A549 (cell line): ENCODE data around the gene CCDC142. TPM values are rescaled to one million over a fixed set of nuclear protein-coding genes. Genes with fewer than 3 reads are reported as not detected.

ENCODE experiments used
- ATAC-seq, 2 experiments: fragments of 200-7000 bp in 1 of 2; fragments of >200 bp in 1 of 2; cut with Nextera tagmentation in 1 of 2; cut with Tn5 transposase in 1 of 2; 3 replicates each; pipeline versions ENCODE4 v1.8.0 to v1.9.1; 2018 to 2020; ENCODE audit warnings: mild to moderate bottlenecking in 1 of 2, moderate library complexity in 1 of 2
- CTCF ChIA-PET: fragments of 300-600 bp; sonication (Branson Sonifier 250); formaldehyde crosslinking; extraction: SDS; loops from one replicate; lab custom pipeline; 2021; ENCODE audit warnings: antibody characterized with exemption, inconsistent platforms; lab: Yijun Ruan, JAX
- POLR2A ChIA-PET: fragments of 350-600 bp; formaldehyde crosslinking; extraction: SDS; loops from one replicate; lab custom pipeline; 2021; ENCODE audit warnings: antibody characterized with exemption, inconsistent platforms; lab: Yijun Ruan, JAX
- DNase-seq, 2 experiments: peaks; one replicate each; pipeline versions ENCODE4 v3.0.0 to v3.0.0-alpha.2; 2011 to 2016; ENCODE audit warnings: low read depth in 1 of 2, low spot score in 1 of 2
- FAIRE-seq: peaks from 2 replicates; lab custom pipeline; 2011; peaks lifted over from hg19 to GRCh38; lab: Jason Lieb, UNC
- H3K27ac ChIP-seq, 2 experiments: fragments of >200 bp; sonication (Bioruptor Twin); formaldehyde crosslinking; 3 replicates each; pipeline ENCODE4 v1.5.1; 2016 to 2017
- H3K4me1 ChIP-seq: fragments of >200 bp; sonication (Bioruptor Twin); formaldehyde crosslinking; 3 replicates; pipeline ENCODE4 v1.6.1; 2016
- H3K4me2 ChIP-seq: fragments of >200 bp; sonication (Bioruptor Twin); formaldehyde crosslinking; 3 replicates; pipeline ENCODE4 v1.6.1; 2016
- H3K4me3 ChIP-seq: fragments of >200 bp; sonication (Bioruptor Twin); formaldehyde crosslinking; 3 replicates; pipeline ENCODE4 v1.5.1; 2016
- H3K9me3 ChIP-seq: fragments of >200 bp; sonication (Bioruptor Twin); formaldehyde crosslinking; 3 replicates; pipeline ENCODE4 v1.6.1; 2016
- EP300 ChIP-seq, 2 experiments: fragments of >200 bp; sonication (Bioruptor Twin); formaldehyde crosslinking; IDR thresholded peaks; 2 replicates in 1 of 2; 3 replicates in 1 of 2; pipeline ENCODE4 v1.6.1; 2016 to 2017
- ESRRA ChIP-seq: fragments of 150-350 bp; IDR thresholded peaks from 2 replicates; pipeline ENCODE4 v1.6.1; 2014; ENCODE audit warnings: mild to moderate bottlenecking, low read length, borderline replicate concordance
- FOXS1 ChIP-seq: fragments of 250-450 bp; sonication (Bioruptor Pico); IDR thresholded peaks from 2 replicates; pipeline ENCODE4 v1.5.0; 2020; ENCODE audit warnings: mild to moderate bottlenecking, moderate library complexity
- GATA3 ChIP-seq: IDR thresholded peaks from 2 replicates; pipeline ENCODE4 v1.6.1; 2012; ENCODE audit warnings: borderline replicate concordance
- HEYL ChIP-seq: fragments of 250-450 bp; sonication (Bioruptor Pico); IDR thresholded peaks from 2 replicates; pipeline ENCODE4 v1.8.0; 2021; ENCODE audit warnings: mild to moderate bottlenecking, moderate library complexity
- HOXA7 ChIP-seq: fragments of 250-450 bp; sonication (Bioruptor Pico); IDR thresholded peaks from 2 replicates; pipeline ENCODE4 v1.5.0; 2020; ENCODE audit warnings: mild to moderate bottlenecking, moderate library complexity
- HOXB5 ChIP-seq: fragments of 250-450 bp; sonication (Bioruptor Pico); IDR thresholded peaks from 2 replicates; pipeline ENCODE4 v1.5.0; 2020; ENCODE audit warnings: mild to moderate bottlenecking, moderate library complexity
- MAZ ChIP-seq: fragments of 150-350 bp; IDR thresholded peaks from 2 replicates; pipeline ENCODE4 v1.6.1; 2014; ENCODE audit warnings: antibody characterized with exemption, low read depth, low read length, borderline replicate concordance
- MYC ChIP-seq: IDR thresholded peaks from 2 replicates; pipeline ENCODE4 v1.6.1; 2012; ENCODE audit warnings: mild to moderate bottlenecking, inconsistent platforms, low read length, improper control_type of control experiment, borderline replicate concordance
- NR3C1 ChIP-seq: fragments of >200 bp; sonication (Bioruptor Twin); formaldehyde crosslinking; IDR thresholded peaks from 3 replicates; pipeline ENCODE4 v1.6.1; 2017
- POLR2AphosphoS2 ChIP-seq: conservative IDR thresholded peaks from 2 replicates; pipeline ENCODE4 v1.6.1; 2012; ENCODE audit warnings: low read length, improper control_type of control experiment, inconsistent platforms
- RAD21 ChIP-seq, 2 experiments: fragments of >200 bp in 1 of 2; sonication (Bioruptor Twin) in 1 of 2; formaldehyde crosslinking in 1 of 2; IDR thresholded peaks in 1 of 2; conservative IDR thresholded peaks in 1 of 2; 2 replicates in 1 of 2; 3 replicates in 1 of 2; pipeline ENCODE4 v1.6.1; 2012 to 2018; ENCODE audit warnings: inconsistent platforms in 1 of 2
- SMC3 ChIP-seq: fragments of >200 bp; sonication (Bioruptor Twin); formaldehyde crosslinking; IDR thresholded peaks from 3 replicates; pipeline ENCODE4 v1.6.1; 2018; ENCODE audit warnings: inconsistent platforms
- WGBS: methylation state at CpG from one replicate; pipeline ENCODE4 v1.1.6; 2017; ENCODE audit errors: missing lambda C conversion rate; 5-methylcytosine and 5-hydroxymethylcytosine counted together
- polyA plus RNA-seq, 4 experiments: library from polyadenylated mRNA; depleted of rRNA in 3 of 4; stranded (reverse); fragments of >200 nt; fragmentation: RNase III in 1 of 4; extraction: RNeasy Plus Mini Kit Qiagen cat#74134 plus additional on column Dnase treatment in 1 of 4; gene quantifications; 2 replicates in 3 of 4; 3 replicates in 1 of 4; pipeline ENCODE4 v1.2.3, GENCODE V29; 2011 to 2017
- TF ChIP-seq, protein P1 (sequence below): IDR thresholded peaks from 2 replicates; pipeline ENCODE4 v1.6.1; 2012; ENCODE audit warnings: low read depth, borderline replicate concordance
- TF ChIP-seq, protein P2 (sequence below): fragments of 250-450 bp; sonication (Bioruptor Pico); IDR thresholded peaks from 2 replicates; pipeline ENCODE4 v1.5.0; 2020; ENCODE audit warnings: low read depth, mild to moderate bottlenecking, moderate library complexity
- TF ChIP-seq, protein P3 (sequence below): fragments of 450-650 bp; IDR thresholded peaks from 2 replicates; pipeline ENCODE4 v1.6.1; 2014; ENCODE audit warnings: antibody characterized with exemption
- TF ChIP-seq, protein P4 (sequence below): IDR thresholded peaks from 2 replicates; pipeline ENCODE4 v1.6.1; 2012
- TF ChIP-seq, protein P5 (sequence below): fragments of >200 bp; sonication (Bioruptor Twin); formaldehyde crosslinking; IDR thresholded peaks from 2 replicates; pipeline ENCODE4 v1.6.1; 2016

CCDC142 gene
- polyA plus RNA-seq, 2 of the 4 experiments (the other 2 are of a cell fraction): 6.8 to 12.8 TPM

DNA sequence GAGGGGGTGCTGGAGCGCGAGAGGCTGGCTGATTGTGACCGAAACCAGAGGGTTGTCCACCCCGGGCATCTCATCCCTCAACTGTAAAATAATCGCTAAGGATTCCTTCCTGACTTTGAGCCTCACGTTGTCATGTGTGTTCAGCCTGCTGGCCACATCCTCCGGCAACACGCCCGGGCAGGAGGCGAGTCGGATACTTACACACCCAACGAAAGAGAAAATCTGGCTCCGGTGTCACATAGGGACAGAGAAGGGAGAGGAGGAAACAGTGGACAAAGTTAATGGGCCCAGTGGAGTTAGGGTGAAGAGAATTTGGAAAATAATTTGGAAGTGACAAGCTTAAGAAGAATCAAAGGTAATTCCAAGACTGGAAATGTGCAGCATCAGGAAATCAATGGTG lies 33.9 kb upstream of the CCDC142 start:
- Histone ChIP-seq H3K4me1 (peaks cover 6% of the 10 kb centered on the region; the same call in 1 of the 3 replicates), H3K9me3 (no peaks in the 10 kb centered on the region), H3K27ac (no peak overlapping the region), H3K4me3 (no peak overlapping the region), H3K4me2 (no peak overlapping the region)
- no peak for ATAC-seq
- TF ChIP-seq, protein P1, sequence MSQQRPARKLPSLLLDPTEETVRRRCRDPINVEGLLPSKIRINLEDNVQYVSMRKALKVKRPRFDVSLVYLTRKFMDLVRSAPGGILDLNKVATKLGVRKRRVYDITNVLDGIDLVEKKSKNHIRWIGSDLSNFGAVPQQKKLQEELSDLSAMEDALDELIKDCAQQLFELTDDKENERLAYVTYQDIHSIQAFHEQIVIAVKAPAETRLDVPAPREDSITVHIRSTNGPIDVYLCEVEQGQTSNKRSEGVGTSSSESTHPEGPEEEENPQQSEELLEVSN: no peak
- TF ChIP-seq HEYL (CRISPR knock-in tag) (no peak), GATA3 (no peak), MYC (no peak), RAD21 (conservative IDR thresholded peaks at IDR 0.05 in 1 of 2, IDR thresholded peaks at IDR 0.05 in 1 of 2) (no peak), ESRRA (no peak), NR3C1 (no peak), POLR2AphosphoS2 (no peak), EP300 (IDR thresholded peaks at IDR 0.05) (no peak), HOXB5 (CRISPR knock-in tag) (no peak), MAZ (no peak), HOXA7 (no peak), FOXS1 (CRISPR knock-in tag) (no peak)
- TF ChIP-seq, protein P2, sequence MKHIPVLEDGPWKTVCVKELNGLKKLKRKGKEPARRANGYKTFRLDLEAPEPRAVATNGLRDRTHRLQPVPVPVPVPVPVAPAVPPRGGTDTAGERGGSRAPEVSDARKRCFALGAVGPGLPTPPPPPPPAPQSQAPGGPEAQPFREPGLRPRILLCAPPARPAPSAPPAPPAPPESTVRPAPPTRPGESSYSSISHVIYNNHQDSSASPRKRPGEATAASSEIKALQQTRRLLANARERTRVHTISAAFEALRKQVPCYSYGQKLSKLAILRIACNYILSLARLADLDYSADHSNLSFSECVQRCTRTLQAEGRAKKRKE (CRISPR knock-in tag): no peak
- TF ChIP-seq, protein P3, sequence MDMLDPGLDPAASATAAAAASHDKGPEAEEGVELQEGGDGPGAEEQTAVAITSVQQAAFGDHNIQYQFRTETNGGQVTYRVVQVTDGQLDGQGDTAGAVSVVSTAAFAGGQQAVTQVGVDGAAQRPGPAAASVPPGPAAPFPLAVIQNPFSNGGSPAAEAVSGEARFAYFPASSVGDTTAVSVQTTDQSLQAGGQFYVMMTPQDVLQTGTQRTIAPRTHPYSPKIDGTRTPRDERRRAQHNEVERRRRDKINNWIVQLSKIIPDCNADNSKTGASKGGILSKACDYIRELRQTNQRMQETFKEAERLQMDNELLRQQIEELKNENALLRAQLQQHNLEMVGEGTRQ: no peak
- TF ChIP-seq, protein P4, sequence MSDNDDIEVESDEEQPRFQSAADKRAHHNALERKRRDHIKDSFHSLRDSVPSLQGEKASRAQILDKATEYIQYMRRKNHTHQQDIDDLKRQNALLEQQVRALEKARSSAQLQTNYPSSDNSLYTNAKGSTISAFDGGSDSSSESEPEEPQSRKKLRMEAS: no peak
- ChIA-PET CTCF (interaction anchor here (0.6 kb wide), 2 partner anchors 11 to 15 kb away, joined by 3 to 4 read pairs; no protein-coding TSS in a partner anchor), POLR2A (no interaction called here)
- DNase-seq: no peak
- WGBS: 87% methylated on average over 13 of the region's 13 CpGs
- no peak for FAIRE-seq

DNA sequence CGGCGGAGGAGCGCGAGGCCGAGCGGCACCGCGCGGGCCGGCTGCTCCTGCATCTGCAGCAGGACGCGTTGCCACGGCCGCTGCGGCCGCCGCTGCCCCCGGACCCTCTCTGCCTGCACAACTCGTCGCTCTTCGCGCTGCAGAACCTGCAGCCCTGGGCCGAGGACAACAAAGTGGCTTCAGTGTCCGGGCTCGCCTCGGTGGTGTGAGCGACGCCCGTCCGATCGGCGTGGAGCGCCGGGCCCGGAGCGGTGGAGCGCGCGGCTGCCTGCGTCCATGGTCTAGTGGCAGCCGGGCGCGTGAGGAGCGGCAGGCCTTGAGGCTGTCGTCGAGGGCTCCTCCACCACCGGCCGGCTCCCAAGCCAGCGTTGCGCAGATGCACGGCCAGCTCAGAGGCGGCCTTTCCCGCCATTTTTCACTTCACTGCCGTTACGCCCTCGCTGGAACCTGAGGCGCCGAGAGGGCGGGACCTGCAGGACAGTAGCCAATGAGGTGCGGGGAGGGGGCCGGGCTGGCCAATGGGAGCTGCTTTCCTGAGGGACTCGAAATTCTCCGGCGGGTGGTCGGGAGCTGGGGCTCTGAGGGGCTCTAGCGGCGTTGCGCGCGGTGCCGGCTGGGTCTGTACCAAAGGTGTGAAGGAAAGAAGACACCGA lies 33.3 kb upstream of the CCDC142 start:
- 86% methylated on average over 72 of the region's 72 CpGs for WGBS
- Histone ChIP-seq H3K4me3 (no peak overlapping the region), H3K27ac (no peak overlapping the region), H3K4me2 (no peak overlapping the region), H3K4me1 (peaks cover 6% of the 10 kb centered on the region; the same call in 1 of the 3 replicates)
- POLR2A ChIA-PET: no interaction called here
- DNase-seq (no peak), FAIRE-seq (no peak), ATAC-seq (no peak)
- TF ChIP-seq, protein P5, sequence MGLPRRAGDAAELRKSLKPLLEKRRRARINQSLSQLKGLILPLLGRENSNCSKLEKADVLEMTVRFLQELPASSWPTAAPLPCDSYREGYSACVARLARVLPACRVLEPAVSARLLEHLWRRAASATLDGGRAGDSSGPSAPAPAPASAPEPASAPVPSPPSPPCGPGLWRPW: no peak
- TF ChIP-seq HOXB5 (CRISPR knock-in tag): no peak
- TF ChIP-seq, all 56 proteins: peak for 0
- no peaks in the 10 kb centered on the region for H3K9me3 ChIP-seq
- CTCF ChIA-PET: interaction anchor here (0.6 to 1.7 kb wide), 2 partner anchors 10 to 33 kb away, joined by 3 to 8 read pairs; partner anchors contain the start of genes CCDC142 and TTC31

DNA sequence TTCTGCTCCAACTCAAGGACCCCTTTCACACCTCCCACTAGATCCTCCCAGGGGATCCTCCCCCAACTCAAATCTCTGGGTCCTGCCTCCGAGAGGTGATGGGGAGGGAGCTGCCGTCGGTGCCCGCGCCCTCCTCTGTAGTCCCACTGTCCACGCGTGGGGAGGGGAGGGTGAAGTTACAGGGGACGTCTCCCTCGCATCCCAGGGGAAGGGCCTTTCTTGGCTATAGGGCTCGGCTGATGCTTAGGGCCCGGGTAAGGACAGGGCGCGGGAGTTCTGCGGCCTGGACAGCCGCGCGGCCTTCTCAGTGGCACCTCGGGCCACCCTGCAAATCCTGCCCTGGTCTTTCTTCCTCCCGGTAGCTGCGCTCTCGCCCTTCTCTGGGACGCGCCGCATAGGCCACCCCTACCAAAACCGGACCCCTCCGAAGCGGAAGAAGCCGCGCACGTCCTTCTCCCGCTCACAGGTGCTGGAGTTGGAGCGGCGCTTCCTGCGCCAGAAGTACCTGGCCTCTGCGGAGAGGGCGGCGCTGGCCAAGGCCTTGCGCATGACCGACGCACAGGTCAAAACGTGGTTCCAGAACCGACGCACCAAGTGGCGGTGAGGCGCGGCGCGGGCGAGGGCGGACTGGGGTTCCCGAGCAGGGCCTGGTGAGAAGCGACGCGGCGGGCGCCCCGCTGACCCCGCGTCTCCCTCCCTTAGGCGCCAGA lies 32.6 kb upstream of the CCDC142 start:
- H3K4me1 ChIP-seq: peaks cover 6% of the 10 kb centered on the region; the same call in 1 of the 3 replicates
- no peak for DNase-seq
- no peak for FAIRE-seq
- ChIA-PET POLR2A (no interaction called here), CTCF (interaction anchor here (1.5 to 1.7 kb wide), 2 partner anchors 16 to 33 kb away, joined by 4 to 8 read pairs; partner anchors contain the start of genes CCDC142 and TTC31)
- WGBS: 95% methylated on average over 60 of the region's 60 CpGs
- no peak overlapping the region for H3K27ac ChIP-seq
- H3K4me2 ChIP-seq: no peak overlapping the region
- H3K9me3 ChIP-seq: no peaks in the 10 kb centered on the region
- H3K4me3 ChIP-seq: no peak overlapping the region
- ATAC-seq: no peak
- no peak for TF ChIP-seq SMC3
- TF ChIP-seq EP300 (IDR thresholded peaks at IDR 0.05): no peak
- TF ChIP-seq, all 56 proteins: peak for 0
